Fibroblast of skin of abdomen (primary cell): Measurements from ENCODE around the gene ARL6IP4.

Experiments
- DNase-seq: peaks from one replicate; pipeline ENCODE4 v3.0.0-alpha.2; 2013

The ARL6IP4 gene

GRCh38 chr12:122959566-122960192, 20.8 kb upstream of the ARL6IP4 start:
- no peak for DNase-seq

DNA sequence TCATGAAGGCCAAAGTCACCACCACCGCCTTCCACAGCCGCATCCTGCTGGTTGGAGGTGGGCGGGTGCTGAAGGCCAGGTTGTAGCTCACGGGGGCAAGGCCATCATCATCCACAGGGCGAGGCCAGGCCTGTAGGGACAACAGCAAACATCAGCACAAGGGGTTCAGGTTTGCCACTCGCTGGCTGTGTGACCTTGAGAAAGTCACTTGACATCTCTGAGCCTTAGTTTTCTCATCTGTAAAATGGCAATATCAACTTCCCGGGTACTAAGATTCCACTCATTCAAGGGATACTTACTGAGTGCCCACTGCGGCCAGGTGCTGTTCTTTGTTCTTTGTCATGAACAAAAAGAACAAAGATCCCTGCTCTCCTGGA, 20.3 kb upstream of the ARL6IP4 start:
- no peak for DNase-seq

DNA sequence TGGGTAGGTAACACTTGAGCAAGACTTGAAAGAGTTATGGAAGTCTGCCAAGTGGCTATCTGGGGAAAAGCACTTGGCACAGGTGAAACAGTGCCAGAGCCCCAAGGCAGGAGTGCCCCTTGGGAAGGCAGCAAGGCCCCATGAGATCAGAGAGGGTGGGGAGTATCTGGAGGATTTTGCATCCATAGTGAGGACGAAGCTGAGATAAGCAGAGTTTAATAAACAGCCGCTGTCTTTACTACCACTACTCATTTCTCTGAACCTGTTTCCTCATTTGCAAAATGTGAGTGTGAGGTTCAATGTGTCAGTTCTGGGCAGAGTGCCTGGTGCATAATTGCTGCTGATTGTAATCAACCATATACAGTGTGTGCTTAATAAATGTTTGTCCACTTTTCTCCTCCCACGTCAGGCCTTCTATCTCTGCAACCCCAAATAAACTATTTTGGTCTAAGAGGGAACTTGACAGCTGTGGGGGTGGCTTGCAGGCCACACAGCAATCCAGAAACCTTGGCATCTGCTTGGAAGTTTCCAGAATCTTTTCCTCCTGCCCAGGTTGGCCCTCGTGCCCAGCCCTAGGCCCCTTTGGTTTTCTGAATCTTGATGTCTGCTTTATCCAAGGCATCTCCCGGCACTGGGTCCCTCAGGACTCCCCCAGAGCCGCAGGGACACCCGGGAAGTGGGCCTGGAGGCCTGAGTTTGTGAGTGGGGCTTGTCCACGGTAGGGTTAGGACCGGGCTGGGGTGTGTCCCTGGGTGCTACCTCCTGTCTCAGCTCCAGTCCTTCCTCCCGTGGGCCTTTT, 18.8 kb upstream of the ARL6IP4 start:
- no peak for DNase-seq

- DNase-seq, result no peak
These were observed 16.6 kb upstream of the ARL6IP4 start for GRCh38 chr12:122963941-122964265.

GRCh38 chr12:122964439-122965257, 15.8 kb upstream of the ARL6IP4 start:
- DNase-seq, result no peak

DNA sequence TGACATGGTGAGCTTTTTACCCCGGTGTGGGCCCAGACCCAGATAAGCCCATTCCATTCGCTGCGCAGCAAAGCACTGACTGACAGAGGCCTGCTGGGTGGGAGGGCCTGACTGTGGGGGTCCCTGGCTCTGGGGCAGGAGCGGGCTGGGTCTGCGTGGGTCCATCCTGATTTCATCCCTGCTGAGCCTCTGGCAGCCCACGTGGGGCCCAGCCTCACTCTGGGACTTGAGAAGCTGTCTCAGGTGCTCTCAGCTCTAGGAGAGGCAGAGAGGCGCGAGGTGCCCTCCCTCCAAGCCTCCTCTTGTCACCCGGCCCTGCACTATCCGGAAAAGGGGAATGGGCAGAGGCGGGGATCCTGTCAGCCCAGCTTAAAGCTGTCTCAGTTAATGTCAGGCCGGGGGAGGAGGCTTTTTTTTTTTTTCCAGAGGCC, 15.1 kb upstream of the ARL6IP4 start:
- DNase-seq, result no peak

GRCh38 chr12:122965851-122966742, 14.4 kb upstream of the ARL6IP4 start, which contains the start of gene ABCB9:
Gene ABCB9 (minus strand): TSS chr12:122966463. CDS start chr12:122960235, 6,228 bp downstream.
- DNase-seq, result peak; percentile 89

GRCh38 chr12:122966743-122967550, 13.5 kb upstream of the ARL6IP4 start:
- DNase-seq, result no peak

DNA sequence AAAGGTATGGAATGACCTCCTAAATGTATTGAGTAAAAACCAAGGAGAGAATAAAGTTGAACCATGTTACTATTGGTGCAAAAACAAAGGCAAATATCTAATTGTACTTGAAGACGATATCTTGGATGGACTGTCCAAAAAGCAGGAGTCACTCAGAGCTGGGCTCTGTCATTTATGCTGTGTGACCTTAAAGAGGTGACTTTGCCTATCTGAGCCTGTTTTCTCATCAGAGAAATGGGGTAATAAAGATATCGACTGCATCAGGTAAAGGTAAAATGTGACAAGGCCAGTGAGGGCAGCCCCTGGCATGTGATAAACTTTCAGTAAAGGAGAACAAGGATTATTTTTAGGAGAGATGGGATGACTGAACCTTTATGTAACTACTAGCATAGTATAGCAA, 12.4 kb upstream of the ARL6IP4 start:
- no peak for DNase-seq

DNA sequence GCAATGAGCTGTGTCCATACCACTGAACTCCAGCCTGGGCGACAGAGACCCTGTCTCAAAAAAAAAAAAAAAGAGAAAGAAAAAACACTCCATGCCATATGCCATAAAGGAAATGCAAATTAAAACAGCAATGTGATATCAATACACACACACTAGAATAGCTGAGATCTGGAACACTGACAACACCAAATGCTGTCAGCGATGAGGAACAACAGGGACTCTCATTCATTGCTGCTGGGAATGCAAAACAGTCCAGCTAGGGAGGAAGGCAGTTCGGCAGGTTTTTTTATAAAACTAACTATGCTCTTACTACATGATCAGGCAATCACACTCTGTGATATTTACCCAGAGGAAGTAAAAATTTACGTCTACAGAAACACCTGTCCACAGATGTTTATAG, 10.8 kb upstream of the ARL6IP4 start:
- no peak for DNase-seq

GRCh38 chr12:122974274-122974891, 6.1 kb upstream of the ARL6IP4 start:
- DNase-seq, result peak; percentile 98

DNA sequence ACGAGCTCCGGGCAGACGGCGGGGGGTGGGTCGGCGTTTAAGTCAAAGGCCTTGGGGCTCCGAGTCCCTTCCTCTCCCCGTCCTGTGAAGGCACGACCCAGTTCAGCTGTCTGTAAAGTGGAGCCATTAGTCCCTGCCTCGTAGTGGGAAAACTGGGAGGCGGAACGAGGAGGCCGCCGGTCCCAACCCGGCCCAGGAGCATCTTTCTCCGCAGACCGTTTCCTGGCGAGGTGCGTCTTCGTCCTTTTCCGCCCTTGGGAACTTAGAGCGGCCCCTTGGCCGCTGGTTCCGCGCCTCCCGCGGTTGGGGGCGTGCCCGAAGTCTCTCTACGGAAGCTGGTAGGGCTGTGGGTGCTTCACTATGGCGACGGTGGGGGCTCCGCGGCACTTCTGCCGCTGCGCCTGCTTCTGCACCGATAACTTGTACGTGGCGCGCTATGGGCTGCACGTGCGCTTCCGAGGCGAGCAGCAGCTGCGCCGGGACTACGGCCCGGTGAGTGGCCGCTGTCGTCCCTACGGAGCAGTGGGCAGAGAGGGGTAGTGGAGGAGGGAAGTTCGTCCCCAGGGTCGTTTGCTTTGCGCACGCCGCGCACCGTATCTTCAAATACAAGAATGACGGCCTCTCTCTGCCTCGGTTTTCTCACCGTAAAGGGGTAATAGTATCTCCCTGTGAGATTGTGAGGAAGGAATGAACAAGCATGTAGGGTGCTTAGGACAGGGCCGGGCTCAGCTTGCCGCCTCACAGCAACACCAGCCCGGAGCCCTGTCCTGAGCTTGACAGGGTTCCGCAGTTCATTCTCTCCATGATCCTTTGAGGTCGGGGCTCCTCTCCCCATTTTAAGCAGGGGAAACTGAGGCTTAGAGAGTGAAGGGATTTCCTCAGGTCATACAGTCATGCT, 5.3 kb upstream of the ARL6IP4 start, which contains the start of gene OGFOD2:
OGFOD2 (plus strand) TSS at position 353 of the 898 bp plus-strand sequence; CDS start at position 361, 8 bp downstream.
- DNase-seq, result peak; percentile 90

GRCh38 chr12:122975790-122976647, 4.5 kb upstream of the ARL6IP4 start:
- no peak for DNase-seq

DNA sequence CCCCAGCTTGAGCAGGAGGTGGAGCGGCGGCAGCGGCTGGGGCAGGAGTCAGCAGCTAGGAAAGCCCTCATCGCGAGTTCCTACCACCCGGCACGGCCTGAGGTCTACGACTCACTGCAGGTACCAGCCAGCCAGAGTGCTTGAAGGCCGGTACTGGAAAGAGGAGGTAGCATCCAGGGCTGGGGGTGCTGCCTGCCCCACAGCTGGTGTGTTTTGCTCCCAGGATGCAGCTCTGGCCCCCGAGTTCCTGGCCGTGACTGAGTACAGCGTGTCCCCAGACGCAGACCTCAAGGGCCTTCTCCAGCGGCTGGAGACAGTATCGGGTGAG, 3.9 kb upstream of the ARL6IP4 start:
- no peak for DNase-seq

- DNase-seq, result no peak
These were observed 3.3 kb upstream of the ARL6IP4 start for GRCh38 chr12:122977153-122977552.

DNA sequence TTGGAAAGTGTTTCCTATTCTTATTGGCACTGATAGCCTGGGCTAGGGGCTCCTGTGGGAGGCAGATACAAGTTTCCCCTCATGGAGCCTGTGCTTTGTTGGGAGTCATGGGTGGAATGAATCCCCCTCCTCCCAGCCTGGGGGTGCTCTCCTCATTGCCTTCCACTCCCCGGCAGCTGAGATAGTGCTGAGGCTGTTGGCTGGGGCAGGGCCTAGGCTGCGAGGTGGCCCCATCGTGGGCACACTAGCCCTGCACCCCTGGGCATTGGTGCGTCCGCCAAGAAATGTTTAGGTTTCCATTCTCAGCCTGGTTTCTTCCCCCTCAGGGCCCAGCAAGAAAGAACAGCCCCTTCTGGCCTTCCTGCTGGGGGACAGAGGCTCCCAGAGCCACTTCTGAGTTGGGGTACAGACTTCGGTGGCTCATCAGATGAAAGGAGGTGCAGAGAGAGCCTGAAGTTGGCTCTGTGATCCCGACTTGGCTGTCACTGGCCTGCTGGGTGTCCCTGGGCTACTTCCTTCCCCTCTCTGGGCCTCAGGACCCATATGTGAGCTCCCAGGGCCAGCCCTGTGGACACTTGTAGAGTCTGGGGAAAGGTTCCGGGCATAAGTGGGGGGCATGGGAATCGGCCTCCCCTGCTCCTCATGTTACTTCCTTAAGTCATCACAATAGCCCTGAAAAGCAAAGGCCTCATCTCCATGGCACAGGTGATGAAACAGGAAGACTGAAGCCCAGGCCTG, 2.7 kb upstream of the ARL6IP4 start:
- DNase-seq, result no peak

DNA sequence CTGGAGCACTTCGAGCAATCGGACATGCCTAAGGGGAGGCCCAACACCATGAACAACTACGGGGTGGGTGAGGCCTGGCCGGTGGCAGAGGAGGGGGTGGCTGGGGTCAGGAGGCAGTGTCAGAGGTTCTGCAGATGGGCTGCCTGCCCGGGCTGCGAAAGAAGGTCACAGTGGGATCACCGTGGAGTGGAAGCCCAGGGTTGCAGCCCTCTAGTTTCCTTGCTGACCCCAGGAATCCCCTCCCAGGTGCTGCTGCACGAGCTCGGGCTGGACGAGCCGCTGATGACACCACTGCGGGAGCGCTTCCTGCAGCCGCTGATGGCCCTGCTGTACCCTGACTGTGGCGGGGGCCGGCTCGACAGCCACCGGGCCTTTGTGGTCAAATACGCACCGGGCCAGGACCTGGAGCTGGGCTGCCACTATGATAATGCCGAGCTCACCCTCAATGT, 1.9 kb upstream of the ARL6IP4 start:
- no peak for DNase-seq
